GM23338 (cell line): Measurements from ENCODE around the gene RCE1. TPM values are rescaled to one million over a fixed set of nuclear protein-coding genes. Genes with fewer than 3 reads are reported as not detected.

ENCODE experiments used
- ATAC-seq: fragments of 200-7000 bp; cut with Tn5 transposase; 3 replicates; pipeline ENCODE4 v1.9.1; 2020
- DNase-seq: peaks from one replicate; pipeline ENCODE4 v3.0.0-alpha.2; 2015; ENCODE audit warnings: low spot score
- H2AFZ ChIP-seq: fragments of 200-600 bp; sonication (generic); 2 replicates; pipeline ENCODE4 v1.8.0; 2016; ENCODE audit warnings: antibody characterized with exemption, mild to moderate bottlenecking, moderate library complexity
- H3F3A ChIP-seq: fragments of 200-600 bp; sonication (generic); replicated peaks from 2 replicates; pipeline ENCODE4 v1.8.0; 2017; ENCODE audit warnings: antibody characterized with exemption, mixed run types, low read depth
- H3K27ac ChIP-seq: fragments of 200-600 bp; sonication (generic); 2 replicates; pipeline ENCODE4 v1.6.1; 2016; ENCODE audit warnings: low read depth
- H3K27me3 ChIP-seq: fragments of 200-600 bp; sonication (generic); 2 replicates; pipeline ENCODE4 v1.8.0; 2016; ENCODE audit warnings: mild to moderate bottlenecking, mixed run types, moderate library complexity; ENCODE audit not compliant: insufficient read depth
- H3K36me3 ChIP-seq: fragments of 200-600 bp; sonication (generic); 2 replicates; pipeline ENCODE4 v1.8.0; 2016; ENCODE audit warnings: mild to moderate bottlenecking; ENCODE audit not compliant: insufficient read depth
- H3K4me1 ChIP-seq: fragments of 200-600 bp; sonication (generic); 2 replicates; pipeline ENCODE4 v1.8.0; 2016; ENCODE audit warnings: mild to moderate bottlenecking, moderate library complexity; ENCODE audit not compliant: insufficient read depth
- H3K4me2 ChIP-seq: fragments of 200-600 bp; sonication (generic); 2 replicates; pipeline ENCODE4 v1.7.1; 2017; ENCODE audit warnings: mixed run types
- H3K4me3 ChIP-seq: fragments of 200-600 bp; sonication (generic); 2 replicates; pipeline ENCODE4 v1.6.1; 2016; ENCODE audit warnings: mixed run types
- H3K79me2 ChIP-seq: fragments of 200-600 bp; sonication (generic); replicated peaks from 2 replicates; pipeline ENCODE4 v1.8.0; 2017; ENCODE audit warnings: mild to moderate bottlenecking; ENCODE audit not compliant: insufficient read depth
- H3K9me2 ChIP-seq: fragments of 200-600 bp; sonication (generic); 2 replicates; pipeline ENCODE4 v1.8.0; 2017; ENCODE audit not compliant: insufficient read depth
- H4K20me1 ChIP-seq: fragments of 200-600 bp; sonication (generic); replicated peaks from 2 replicates; pipeline ENCODE4 v1.8.0; 2017; ENCODE audit warnings: mild to moderate bottlenecking; ENCODE audit not compliant: insufficient read depth
- H3K27ac Mint-ChIP-seq: 2 replicates; pipeline ENCODE4 v1.8.0; 2020; ENCODE audit warnings: inconsistent platforms, mild to moderate bottlenecking, moderate library complexity, mixed read lengths
- H3K27me3 Mint-ChIP-seq: 3 replicates; pipeline ENCODE4 v1.8.0; 2022; ENCODE audit warnings: low read depth, mild to moderate bottlenecking, moderate library complexity, mixed read lengths, inconsistent platforms; ENCODE audit not compliant: insufficient read depth, poor library complexity
- H3K36me3 Mint-ChIP-seq: 3 replicates; pipeline ENCODE4 v1.8.0; 2021; ENCODE audit warnings: low read depth, mild to moderate bottlenecking, inconsistent platforms, moderate library complexity, mixed read lengths
- H3K4me1 Mint-ChIP-seq: 3 replicates; pipeline ENCODE4 v1.8.0; 2020; ENCODE audit warnings: mild to moderate bottlenecking, inconsistent platforms, mixed read lengths
- H3K4me3 Mint-ChIP-seq: 3 replicates; pipeline ENCODE4 v1.8.0; 2021; ENCODE audit warnings: moderate library complexity, mild to moderate bottlenecking, inconsistent platforms, mixed read lengths
- H3K9me3 Mint-ChIP-seq: 3 replicates; pipeline ENCODE4 v1.8.0; 2020; ENCODE audit warnings: moderate library complexity, mild to moderate bottlenecking, inconsistent platforms, mixed read lengths
- CREB1 ChIP-seq: fragments of 250-450 bp; sonication (Bioruptor Pico); IDR thresholded peaks from 2 replicates; pipeline ENCODE4 v1.5.0; 2020; ENCODE audit warnings: low read depth, mild to moderate bottlenecking, moderate library complexity
- ETS1 ChIP-seq: IDR thresholded peaks from 2 replicates; pipeline ENCODE4 v1.6.1; 2016; ENCODE audit warnings: antibody characterized with exemption
- EZH2 ChIP-seq: fragments of 200-600 bp; sonication (generic); IDR thresholded peaks from one replicate; pipeline ENCODE4 v1.8.0; 2017; ENCODE audit warnings: antibody characterized with exemption, mild to moderate bottlenecking, low read depth; ENCODE audit not compliant: unreplicated experiment
- EZH2phosphoT487 ChIP-seq: fragments of 200-600 bp; sonication (generic); IDR thresholded peaks from one replicate; pipeline ENCODE4 v1.8.1; 2018; ENCODE audit warnings: antibody characterized with exemption; ENCODE audit not compliant: unreplicated experiment
- JUNB ChIP-seq: IDR thresholded peaks from one replicate; pipeline ENCODE4 v1.6.1; 2016; ENCODE audit warnings: antibody characterized with exemption; ENCODE audit not compliant: unreplicated experiment
- NANOG ChIP-seq: IDR thresholded peaks from 2 replicates; pipeline ENCODE4 v1.6.1; 2016; ENCODE audit warnings: antibody characterized with exemption, borderline replicate concordance
- POLR2AphosphoS5 ChIP-seq: IDR thresholded peaks from 2 replicates; pipeline ENCODE4 v1.6.1; 2016; ENCODE audit warnings: antibody characterized with exemption, low read depth
- REST ChIP-seq: IDR thresholded peaks from one replicate; pipeline ENCODE4 v1.6.1; 2018; ENCODE audit warnings: antibody characterized with exemption; ENCODE audit not compliant: unreplicated experiment
- polyA plus RNA-seq: library from polyadenylated mRNA; unstranded; fragments of >200 nt; fragmentation: Nextera tagmentation; extraction: Ambion mirVana; gene quantifications from 2 replicates; pipeline ENCODE4 v1.2.1, GENCODE V29; 2016
- total RNA-seq: library from RNA; depleted of rRNA; stranded (reverse); fragments of >200 nt; shearing (Covaris generic); gene quantifications from 2 replicates; pipeline ENCODE4 v1.2.3, GENCODE V29; 2014

RCE1 gene
- total and polyA plus RNA-seq, 2 experiments from 2014 or later = 27.8 to 55.1 TPM

GRCh38 chr11:66856496-66857233 is 13.4 kb downstream of the RCE1 start, which contains the start of gene LRFN4:
TSS of gene LRFN4 (plus strand) at chr11:66857064. CDS start at chr11:66857745, 681 bp downstream.
- peak; percentile 29 for ATAC-seq
- Histone ChIP-seq H3K27ac (peak within 1 kb of the TSS; percentile 93), H3K4me1 (peaks cover 11% of the 10 kb centered on the region), H3K79me2 (no peaks in the 10 kb centered on the region), H2AFZ (peak within 1 kb of the TSS; percentile 91), H3K36me3 (no peaks in the 10 kb centered on the region), H3K4me3 (peak within 1 kb of the TSS; percentile 88), H4K20me1 (no peaks in the 10 kb centered on the region), H3F3A (peaks cover 11% of the 10 kb centered on the region; the same call in 1 of the 2 replicates), H3K4me2 (peak within 1 kb of the TSS; percentile 91), H3K27me3 (no peaks in the 10 kb centered on the region), H3K9me2 (no peaks in the 10 kb centered on the region)
- peaks cover 18% of the 10 kb centered on the region for H3K4me1 Mint-ChIP-seq
- peak; percentile 78 for DNase-seq
- H3K27ac Mint-ChIP-seq = peak within 1 kb of the TSS; percentile 97
- peak within 1 kb of the TSS; percentile 93 for H3K4me3 Mint-ChIP-seq
- H3K27me3 Mint-ChIP-seq = peaks cover 37% of the 10 kb centered on the region
- TF ChIP-seq NANOG = no peak
- peak; percentile 48; the same call in 1 of the 2 replicates for TF ChIP-seq POLR2AphosphoS5
- no peaks in the 10 kb centered on the region for H3K9me3 Mint-ChIP-seq
- peaks cover 2% of the 10 kb centered on the region for H3K36me3 Mint-ChIP-seq

DNA sequence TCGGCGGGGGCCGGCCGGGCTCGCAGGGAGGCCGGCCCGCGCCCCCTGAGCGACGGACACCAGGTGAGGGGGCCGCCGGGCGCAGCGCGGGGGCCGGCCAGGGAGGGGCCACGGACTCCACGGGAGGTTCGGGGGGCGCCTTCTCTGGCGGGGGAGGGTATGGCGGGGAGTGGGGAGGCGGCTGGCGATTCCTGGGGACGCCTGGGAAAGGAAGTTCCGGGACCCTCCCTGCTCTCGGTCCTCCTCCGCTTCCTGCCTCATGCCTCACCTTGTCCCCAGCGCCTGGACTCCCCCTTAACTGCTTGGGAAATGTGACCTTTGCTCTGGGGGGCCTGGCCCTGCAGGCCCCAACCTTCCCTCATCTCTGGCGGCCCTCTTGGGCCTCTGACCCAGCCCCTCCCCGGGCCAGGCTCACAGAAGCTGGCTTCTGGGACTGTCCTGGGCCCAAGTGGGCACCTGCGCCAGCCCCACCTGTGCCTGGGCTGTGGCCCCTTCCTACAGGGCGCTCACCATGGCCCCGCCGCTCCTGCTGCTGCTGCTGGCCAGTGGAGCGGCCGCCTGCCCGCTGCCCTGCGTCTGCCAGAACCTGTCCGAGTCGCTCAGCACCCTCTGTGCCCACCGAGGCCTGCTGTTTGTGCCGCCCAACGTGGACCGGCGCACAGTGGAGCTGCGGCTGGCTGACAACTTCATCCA is 14.1 kb downstream of the RCE1 start:
- Histone ChIP-seq H3F3A (peaks cover 11% of the 10 kb centered on the region; the same call in 1 of the 2 replicates), H3K4me2 (peak overlapping the region; percentile 79), H3K4me1 (peaks cover 11% of the 10 kb centered on the region), H4K20me1 (no peaks in the 10 kb centered on the region), H3K9me2 (no peaks in the 10 kb centered on the region), H3K4me3 (peak overlapping the region; percentile 64), H3K36me3 (no peaks in the 10 kb centered on the region), H3K27ac (0 out of 2 replicates have a peak overlapping the region, but pooled peaks have one; percentile 39), H3K79me2 (no peaks in the 10 kb centered on the region), H3K27me3 (no peaks in the 10 kb centered on the region), H2AFZ (no peak overlapping the region)
- Mint-ChIP-seq H3K27me3 (peaks cover 35% of the 10 kb centered on the region), H3K4me1 (peaks cover 13% of the 10 kb centered on the region), H3K27ac (no peak overlapping the region), H3K36me3 (peaks cover 2% of the 10 kb centered on the region), H3K9me3 (no peaks in the 10 kb centered on the region), H3K4me3 (peak overlapping the region; percentile 81)
- peak; percentile 10 for ATAC-seq
- TF ChIP-seq JUNB = no peak
- TF ChIP-seq NANOG = no peak
- no peak for TF ChIP-seq EZH2
- TF ChIP-seq ETS1 = no peak
- peak; percentile 63 for DNase-seq

DNA sequence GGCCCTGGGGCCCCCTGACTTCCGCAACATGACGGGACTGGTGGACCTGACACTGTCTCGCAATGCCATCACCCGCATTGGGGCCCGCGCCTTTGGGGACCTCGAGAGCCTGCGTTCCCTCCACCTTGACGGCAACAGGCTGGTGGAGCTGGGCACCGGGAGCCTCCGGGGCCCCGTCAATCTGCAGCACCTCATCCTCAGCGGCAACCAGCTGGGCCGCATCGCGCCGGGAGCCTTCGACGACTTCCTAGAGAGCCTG is 14.6 kb downstream of the RCE1 start:
- H3K27ac ChIP-seq = 0 out of 2 replicates have a peak overlapping the region, but pooled peaks have one; percentile 39
- no peaks in the 10 kb centered on the region for H3K9me3 Mint-ChIP-seq
- no peak for TF ChIP-seq ETS1
- no peak for TF ChIP-seq EZH2phosphoT487
- TF ChIP-seq CREB1 = no peak
- no peak for TF ChIP-seq NANOG
- TF ChIP-seq EZH2 = no peak
- no peak for TF ChIP-seq REST
- no peak for TF ChIP-seq JUNB
- no peak for TF ChIP-seq POLR2AphosphoS5

More for the DNA sequence above, 14.6 kb downstream of the RCE1 start:
- Histone ChIP-seq H3K4me2 (peak overlapping the region; percentile 79), H2AFZ (no peak overlapping the region), H4K20me1 (no peaks in the 10 kb centered on the region), H3K79me2 (no peaks in the 10 kb centered on the region), H3F3A (peaks cover 11% of the 10 kb centered on the region; the same call in 1 of the 2 replicates), H3K4me1 (peaks cover 11% of the 10 kb centered on the region), H3K27me3 (no peaks in the 10 kb centered on the region), H3K4me3 (peak overlapping the region; percentile 64), H3K9me2 (no peaks in the 10 kb centered on the region), H3K36me3 (no peaks in the 10 kb centered on the region)
- ATAC-seq (no peak), DNase-seq (peak; percentile 53)
- Mint-ChIP-seq H3K4me3 (peak overlapping the region; percentile 81), H3K4me1 (peaks cover 13% of the 10 kb centered on the region), H3K36me3 (peaks cover 2% of the 10 kb centered on the region), H3K27me3 (peaks cover 34% of the 10 kb centered on the region), H3K27ac (no peak overlapping the region)
